Pancreas (tissue), 10 donors: ENCODE measurements around the gene THSD4. TPM values are rescaled to one million over a fixed set of nuclear protein-coding genes. Genes with fewer than 3 reads are reported as not detected.

Experiments
- ATAC-seq, 4 donors: fragments of 200-7000 bp; cut with Tn5 transposase; one replicate each; pipeline versions ENCODE4 v1.8.0 to v1.9.1; 2020; ENCODE audit warnings: mild to moderate bottlenecking in 4 of 4, moderate library complexity in 4 of 4
- DNase-seq, 6 donors: peaks; one replicate each; pipeline ENCODE4 v3.0.0-alpha.2; 2020
- FAIRE-seq: peaks from 2 replicates; lab custom pipeline; 2012; peaks lifted over from hg19 to GRCh38; lab: Jason Lieb, UNC
- H3K27ac ChIP-seq, 4 donors: fragments of 200-600 bp; sonication (generic); 1 replicate in 3 of 4; 2 replicates in 1 of 4; pipeline versions ENCODE4 v1.5.0 to v1.8.0; 2020
- H3K27me3 ChIP-seq, 4 donors: fragments of 200-600 bp; one replicate each; pipeline ENCODE4 v1.8.0; 2021
- H3K36me3 ChIP-seq, 3 donors: fragments of 200-600 bp; sonication (generic) in 1 of 3; one replicate each; pipeline versions ENCODE4 v1.5.0 to v1.8.0; 2020 to 2021
- H3K4me1 ChIP-seq, 3 donors: fragments of 200-600 bp; one replicate each; pipeline ENCODE4 v1.8.0; 2021
- H3K4me3 ChIP-seq, 4 donors: fragments of 200-600 bp; sonication (generic) in 2 of 4; one replicate each; pipeline versions ENCODE4 v1.5.0 to v1.8.0; 2020 to 2021
- H3K9me3 ChIP-seq, 4 donors: fragments of 200-600 bp; one replicate each; pipeline ENCODE4 v1.8.0; 2021
- WGBS, 2 donors: extraction: QIAGEN DNeasy Blood & Tissue Kit; methylation state at CpG; one replicate each; pipeline ENCODE4 v1.1.7; 2013; 5-methylcytosine and 5-hydroxymethylcytosine counted together
- intact Hi-C, 3 donors: fragments of 100-400 bp; cut with DNase I; formaldehyde crosslinking; loops; one replicate each; pipeline versions ENCODE4 v1.11.1 to v1.14.2; 2022
- polyA plus RNA-seq, 2 donors: library from polyadenylated mRNA; stranded (reverse); fragments of 200-250 nt; gene quantifications; one replicate each; pipeline ENCODE4 v1.2.3, GENCODE V29; 2013
- total RNA-seq, 6 donors: library from RNA; stranded (reverse); fragmentation: NEBNext Ultra II Directional in 4 of 6; extraction: Animal tissue kit (Norgen Biotek cat#: 25700) in 4 of 6; gene quantifications; one replicate each; pipeline versions ENCODE4 v1.2.1 to v1.2.4, GENCODE V29; 2021 to 2023
- TF ChIP-seq, protein P1 (sequence below), 4 donors: fragments of 200-600 bp; sonication (generic) in 3 of 4; IDR thresholded peaks; one replicate each; pipeline versions ENCODE4 v1.5.0 to v1.8.0; 2021; ENCODE audit warnings: antibody characterized with exemption in 4 of 4
- donor health status: healthy with polysubstance abuse.
- donor health status: DM: no; HTN: no; CAD: no; lungs with moderate emphysema.
- donor health status: DM: no; HTN: no; CAD: no.
- donor health status: control.
- donor health status: control.
- donor health status: Bipolar disorder and iron deficiency.
- donor health status: DM: yes; HTN: yes; CAD: no.
- donor health status: DM: no; HTN: no; CAD: no.
- donor health status: DM: no; HTN: no; CAD: no.
- donor health status: DM: yes; HTN: yes; CAD: no.

THSD4 gene
- total and polyA plus RNA-seq, 8 donors: 6.0 to 17.8 (median 13.3) TPM

DNA sequence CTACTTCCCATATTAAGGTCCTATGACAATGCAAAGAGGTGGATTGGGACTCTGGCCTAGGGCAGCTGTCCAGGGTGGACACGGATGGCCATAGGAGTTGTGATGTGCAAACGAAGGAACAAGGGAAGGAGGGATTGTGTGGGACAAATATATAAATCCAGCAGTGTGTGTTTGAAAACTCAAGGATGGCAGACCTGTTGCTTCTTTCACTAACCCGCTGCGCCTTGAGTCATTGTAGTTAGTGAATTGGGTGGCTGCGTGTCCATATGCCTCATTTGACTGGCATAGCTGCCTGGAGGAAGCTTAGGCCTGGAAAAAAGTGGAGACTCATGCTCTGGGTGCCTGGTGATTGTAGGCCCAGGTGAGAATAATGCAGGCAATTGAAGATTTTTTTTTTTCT lies 334.7 kb downstream of the THSD4 start:
- TF ChIP-seq, protein P1, sequence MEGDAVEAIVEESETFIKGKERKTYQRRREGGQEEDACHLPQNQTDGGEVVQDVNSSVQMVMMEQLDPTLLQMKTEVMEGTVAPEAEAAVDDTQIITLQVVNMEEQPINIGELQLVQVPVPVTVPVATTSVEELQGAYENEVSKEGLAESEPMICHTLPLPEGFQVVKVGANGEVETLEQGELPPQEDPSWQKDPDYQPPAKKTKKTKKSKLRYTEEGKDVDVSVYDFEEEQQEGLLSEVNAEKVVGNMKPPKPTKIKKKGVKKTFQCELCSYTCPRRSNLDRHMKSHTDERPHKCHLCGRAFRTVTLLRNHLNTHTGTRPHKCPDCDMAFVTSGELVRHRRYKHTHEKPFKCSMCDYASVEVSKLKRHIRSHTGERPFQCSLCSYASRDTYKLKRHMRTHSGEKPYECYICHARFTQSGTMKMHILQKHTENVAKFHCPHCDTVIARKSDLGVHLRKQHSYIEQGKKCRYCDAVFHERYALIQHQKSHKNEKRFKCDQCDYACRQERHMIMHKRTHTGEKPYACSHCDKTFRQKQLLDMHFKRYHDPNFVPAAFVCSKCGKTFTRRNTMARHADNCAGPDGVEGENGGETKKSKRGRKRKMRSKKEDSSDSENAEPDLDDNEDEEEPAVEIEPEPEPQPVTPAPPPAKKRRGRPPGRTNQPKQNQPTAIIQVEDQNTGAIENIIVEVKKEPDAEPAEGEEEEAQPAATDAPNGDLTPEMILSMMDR (IDR thresholded peaks at IDR 0.05): no peak
- intact Hi-C loops: loop anchor here (5.0 to 10.0 kb wide), 4 partner anchors 275 to 355 kb away; partner anchors contain the start of gene THSD4 (in 1 of the 3)
- no peak overlapping the region for H3K4me3 ChIP-seq
- DNase-seq: no peak
- H3K4me1 ChIP-seq: no peaks in the 10 kb centered on the region
- no peaks in the 10 kb centered on the region for H3K36me3 ChIP-seq
- H3K9me3 ChIP-seq: no peaks in the 10 kb centered on the region
- WGBS, 2 donors: 62 to 70% methylated on average over 5 of the region's 5 CpGs
- H3K27me3 ChIP-seq: no peaks in the 10 kb centered on the region
- FAIRE-seq: no peak
- no peak for ATAC-seq
- H3K27ac ChIP-seq: no peak overlapping the region

DNA sequence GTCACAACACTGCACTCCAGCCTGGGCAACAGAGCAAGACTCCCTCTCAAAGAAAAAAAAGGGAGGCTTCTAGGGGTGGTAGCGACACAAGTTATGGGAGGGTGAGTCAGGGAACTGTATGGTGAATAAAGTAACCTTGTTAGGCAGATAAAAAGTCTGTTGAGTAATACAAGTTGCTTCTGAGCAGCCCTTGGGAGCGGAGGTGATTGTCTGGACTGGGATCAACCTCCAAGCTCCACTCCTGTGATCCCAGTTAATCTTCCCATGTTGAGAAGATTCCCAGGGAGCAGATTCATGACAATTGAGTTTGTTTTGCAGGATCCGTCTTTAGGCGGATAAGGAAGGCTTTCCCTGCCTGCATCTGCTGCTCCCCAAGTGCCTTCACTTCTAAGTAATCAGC lies 335.9 kb downstream of the THSD4 start:
- DNase-seq (no peak), FAIRE-seq (no peak), ATAC-seq (no peak)
- TF ChIP-seq, protein P1 (IDR thresholded peaks at IDR 0.05): no peak
- H3K27me3 ChIP-seq: no peaks in the 10 kb centered on the region
- H3K9me3 ChIP-seq: no peaks in the 10 kb centered on the region
- no peak overlapping the region for H3K4me3 ChIP-seq
- H3K36me3 ChIP-seq: no peaks in the 10 kb centered on the region
- no peak overlapping the region for H3K27ac ChIP-seq
- intact Hi-C loops: loop anchor here in 2 of 3 donors (5.0 to 10.0 kb wide), 3 partner anchors 274 to 354 kb away; no protein-coding TSS in a partner anchor
- H3K4me1 ChIP-seq: no peaks in the 10 kb centered on the region
- WGBS, 2 donors: 89 to 91% methylated on average over 4 of the region's 4 CpGs

DNA sequence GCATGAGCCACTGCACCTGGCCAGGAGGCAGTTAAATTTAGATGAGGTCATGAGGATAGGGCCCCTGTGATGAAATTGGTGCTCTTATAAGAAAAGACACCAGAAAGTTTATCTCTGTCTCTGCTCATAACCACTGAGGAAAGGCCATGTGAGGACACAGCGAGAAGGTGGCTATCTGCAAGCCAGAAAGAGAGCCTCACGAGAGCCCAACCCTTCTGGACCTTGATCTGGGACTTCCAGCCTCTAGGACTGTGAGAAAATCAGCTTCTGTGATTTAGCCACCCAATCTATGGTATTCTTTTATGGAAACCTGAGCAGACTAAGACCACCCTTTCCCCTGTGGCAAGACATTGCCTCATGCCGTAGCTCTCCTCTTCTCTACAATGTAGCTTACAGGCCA lies 337.6 kb downstream of the THSD4 start:
- Histone ChIP-seq H3K4me1 (no peaks in the 10 kb centered on the region), H3K4me3 (no peak overlapping the region), H3K27me3 (no peaks in the 10 kb centered on the region), H3K36me3 (no peaks in the 10 kb centered on the region), H3K9me3 (no peaks in the 10 kb centered on the region), H3K27ac (no peak overlapping the region)
- FAIRE-seq (no peak), ATAC-seq (no peak), DNase-seq (no peak)
- TF ChIP-seq, protein P1 (IDR thresholded peaks at IDR 0.05): no peak
- intact Hi-C loops: loop anchor here in 2 of 3 donors (5.0 to 10.0 kb wide), 3 partner anchors 272 to 352 kb away; no protein-coding TSS in a partner anchor
- WGBS, 2 donors: 74 to 82% methylated on average over 3 of the region's 3 CpGs

DNA sequence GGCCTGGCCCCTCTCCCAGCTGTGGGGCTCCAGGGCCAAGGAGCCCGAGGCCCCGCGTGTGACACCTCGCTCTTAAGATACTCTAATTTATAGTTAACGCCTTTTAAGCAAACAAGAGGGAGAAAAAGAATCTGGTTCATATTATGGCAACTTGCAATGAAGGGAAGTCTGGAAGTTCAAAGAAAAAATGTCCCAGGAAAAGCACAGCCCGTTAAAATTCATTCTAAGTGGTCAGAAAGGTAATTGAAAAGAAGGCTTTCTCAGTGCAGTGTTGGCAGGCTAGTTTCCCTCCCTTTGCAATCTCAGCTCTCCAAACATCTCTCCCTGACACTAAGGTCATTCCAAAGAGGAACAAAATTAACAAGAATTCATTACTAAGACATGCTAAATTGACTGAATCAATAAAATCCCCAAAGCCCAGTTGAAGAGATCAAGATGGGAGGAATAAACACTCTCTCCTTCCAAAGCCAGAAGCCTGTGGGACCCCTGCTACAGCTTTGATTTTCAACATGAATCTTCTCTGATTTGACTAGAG lies 339.3 kb downstream of the THSD4 start:
- no peak overlapping the region for H3K4me3 ChIP-seq
- WGBS, 2 donors: 80 to 81% methylated on average over 6 of the region's 6 CpGs
- ATAC-seq (no peak), DNase-seq (no peak), FAIRE-seq (no peak)
- no peaks in the 10 kb centered on the region for H3K4me1 ChIP-seq
- no peaks in the 10 kb centered on the region for H3K9me3 ChIP-seq
- no peaks in the 10 kb centered on the region for H3K27me3 ChIP-seq
- no peaks in the 10 kb centered on the region for H3K36me3 ChIP-seq
- no peak overlapping the region for H3K27ac ChIP-seq
- intact Hi-C loops: loop anchor here in 2 of 3 donors (5.0 to 10.0 kb wide), 3 partner anchors 270 to 350 kb away; no protein-coding TSS in a partner anchor
- TF ChIP-seq, protein P1 (IDR thresholded peaks at IDR 0.05): no peak

DNA sequence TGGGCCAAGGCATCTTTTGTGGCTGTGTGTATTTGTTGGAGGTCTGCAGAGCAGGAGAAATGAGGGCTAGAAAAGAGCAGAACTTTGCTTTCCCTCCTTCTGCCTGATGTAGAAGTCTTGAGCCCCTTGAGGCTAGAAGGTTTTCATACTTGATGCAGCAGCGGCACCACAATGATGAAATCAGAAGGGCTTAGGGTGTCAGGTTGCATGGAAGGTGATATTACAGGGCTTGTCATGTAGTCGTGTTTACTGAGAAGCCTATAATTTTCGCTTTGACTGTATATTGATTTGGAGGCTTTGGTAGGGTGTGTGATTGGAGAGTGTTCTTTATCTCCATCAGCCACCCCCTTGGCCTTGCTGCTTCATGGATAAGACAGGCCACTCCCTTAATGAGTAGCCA lies 339.8 kb downstream of the THSD4 start:
- DNase-seq (no peak), ATAC-seq (no peak), FAIRE-seq (no peak)
- no peaks in the 10 kb centered on the region for H3K36me3 ChIP-seq
- H3K4me1 ChIP-seq: no peaks in the 10 kb centered on the region
- TF ChIP-seq, protein P1 (IDR thresholded peaks at IDR 0.05): no peak
- no peak overlapping the region for H3K4me3 ChIP-seq
- intact Hi-C loops: loop anchor here in 2 of 3 donors (10.0 kb wide), 2 partner anchors 270 to 350 kb away; no protein-coding TSS in a partner anchor
- H3K27me3 ChIP-seq: no peaks in the 10 kb centered on the region
- no peaks in the 10 kb centered on the region for H3K9me3 ChIP-seq
- no peak overlapping the region for H3K27ac ChIP-seq
- 70 to 78% methylated on average over 3 of the region's 3 CpGs for WGBS, 2 donors
